Lung microvascular endothelial cell (primary cell): ENCODE results near the gene GPR34. TPM values are rescaled to one million over a fixed set of nuclear protein-coding genes. Genes with fewer than 3 reads are reported as not detected.

Experiments used
- DNase-seq, 2 donors: peaks; one replicate each; pipeline versions ENCODE4 v3.0.0 to v3.0.0-alpha.2; 2010; ENCODE audit warnings: low read depth in 2 of 2
- total RNA-seq: library from RNA; depleted of rRNA; stranded (reverse); fragments of >200 nt; gene quantifications from 2 replicates; pipeline ENCODE4 v1.2.1, GENCODE V29; 2014

Gene GPR34
- total RNA-seq, 1 donor from 2014 or later = not detected

GRCh38 chrX:41732260-41732659 lies 43.5 kb downstream of the GPR34 start:
- no peak for DNase-seq

- DNase-seq = no peak
Observed at GRCh38 chrX:41733939-41734338, 45.2 kb downstream of the GPR34 start.

- peak; percentile 26 to 45 for DNase-seq
Observed at GRCh38 chrX:41734530-41734929, 45.8 kb downstream of the GPR34 start.

DNA sequence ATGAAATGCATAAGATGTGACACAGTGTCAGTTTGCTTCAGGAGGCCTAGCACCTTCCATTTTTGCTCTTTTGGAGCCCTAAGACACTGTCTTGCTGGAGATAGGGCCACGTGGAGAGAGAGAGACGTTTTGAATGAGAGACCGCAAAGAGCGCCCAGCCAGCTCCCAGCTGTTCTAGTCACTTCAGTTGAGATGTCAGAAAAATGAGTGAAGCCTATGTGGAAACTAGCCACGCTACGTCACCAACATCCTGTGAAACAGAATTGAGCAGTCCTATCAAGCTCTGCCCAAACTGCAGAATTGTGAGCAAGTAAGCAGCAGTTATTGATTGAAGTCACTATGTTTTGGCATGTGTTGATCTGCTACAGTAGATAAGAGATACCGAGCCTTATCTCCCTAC lies 48.3 kb downstream of the GPR34 start:
- DNase-seq = no peak

DNA sequence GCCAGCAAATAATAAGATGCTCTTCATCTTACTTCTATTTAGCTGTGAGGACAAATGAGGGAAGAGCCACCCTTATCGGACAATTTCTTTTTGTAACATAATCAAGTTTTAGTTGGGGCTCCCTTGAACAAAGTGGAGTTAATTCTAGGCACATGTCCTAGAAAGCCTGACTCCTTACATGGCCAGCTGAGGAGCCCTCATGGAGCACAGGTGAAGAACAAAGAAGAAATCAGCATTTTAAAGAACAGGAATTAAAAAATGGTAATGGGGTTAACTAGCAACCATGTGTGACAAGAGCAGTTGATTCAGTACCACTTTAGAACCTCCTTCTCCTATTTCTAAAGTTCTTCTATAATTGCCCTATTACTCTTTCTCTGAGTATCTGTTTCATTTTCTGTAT lies 51.1 kb downstream of the GPR34 start:
- no peak for DNase-seq

Other genes starting within 250 kb of the GPR34 start
- not detected in 2 replicates for gene NYX, start 241.6 kb upstream of the GPR34 start, total RNA-seq
- not detected in 2 replicates for gene GPR82, start 35.2 kb downstream of the GPR34 start, total RNA-seq
- 30.5 and 47.8 TPM in 2 replicates for gene CASK, start 234.6 kb downstream of the GPR34 start, total RNA-seq